GM23248 (cell line): ENCODE data around the gene DPAGT1.

ENCODE experiments used
- EZH2 ChIP-seq: fragments of 200-600 bp; sonication (generic); IDR thresholded peaks from 2 replicates; pipeline ENCODE4 v1.6.1; 2018; ENCODE audit warnings: antibody characterized with exemption, mild to moderate bottlenecking; ENCODE audit not compliant: insufficient read depth, poor library complexity, severe bottlenecking
- EZH2phosphoT487 ChIP-seq: fragments of 200-600 bp; sonication (generic); IDR thresholded peaks from 2 replicates; pipeline ENCODE4 v1.6.1; 2018; ENCODE audit warnings: antibody characterized with exemption, moderate library complexity, mild to moderate bottlenecking, low read depth; ENCODE audit not compliant: insufficient read depth

DNA sequence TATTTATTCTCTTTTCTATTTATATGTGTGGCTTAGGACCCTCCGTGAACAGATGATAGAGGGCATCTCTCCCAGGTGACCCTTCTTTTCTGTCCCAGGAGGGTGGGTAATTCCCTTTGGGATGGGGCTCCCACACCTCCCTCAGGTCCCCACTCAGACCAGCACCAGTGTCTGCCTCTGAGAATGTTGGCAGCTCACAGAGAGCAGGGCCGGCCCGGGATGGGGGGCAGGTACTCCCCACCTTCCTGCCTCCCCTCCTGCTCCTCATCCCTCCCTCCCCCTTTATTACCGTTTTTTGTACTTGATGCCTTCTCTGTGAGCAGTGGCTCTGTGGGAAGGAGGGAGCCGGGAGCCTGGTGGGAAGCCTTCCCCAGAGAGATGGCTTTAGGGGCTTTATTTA is 14.9 kb upstream of the DPAGT1 start:
- TF ChIP-seq EZH2 (no peak), EZH2phosphoT487 (no peak)
